Measurements from ENCODE around the gene ATP5F1B.

GRCh38 chr12:56661979-56662638 is 16.3 kb upstream of the ATP5F1B start:
- no peak for TF ChIP-seq REST (IDR thresholded peaks at IDR 0.05; ENCODE audit: low read depth)
- no peak for TF ChIP-seq CREB1 (IDR thresholded peaks at IDR 0.05; ENCODE audit: low read depth)
- TF ChIP-seq TCF12 (IDR thresholded peaks at IDR 0.05; ENCODE audit: low read depth): no peak
- no peak for TF ChIP-seq USF1 (IDR thresholded peaks at IDR 0.05)
